ENCODE results near the gene NPR2.

The NPR2 gene

DNA sequence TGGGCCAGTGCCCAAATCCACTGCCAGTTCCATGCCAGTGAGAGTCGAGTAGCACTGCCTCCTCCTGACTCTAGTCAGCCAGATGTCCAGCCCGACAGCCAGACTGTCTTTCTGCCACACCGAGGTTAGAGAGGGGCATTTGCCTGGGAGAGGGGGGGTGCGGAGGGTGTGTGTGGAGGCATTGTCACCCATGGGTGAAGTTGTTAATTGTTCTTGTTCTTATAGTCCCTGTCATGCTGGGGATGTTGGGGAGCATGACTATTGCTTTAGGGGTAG lies 41.2 kb upstream of the NPR2 start:
- Histone ChIP-seq H3K27ac (ENCODE audit: low read length) (no peak overlapping the region), H3K4me1 (ENCODE audit: insufficient read depth, low read length) (peaks cover 52% of the 10 kb centered on the region), H3K36me3 (ENCODE audit: insufficient read depth, low read length) (peaks cover 16% of the 10 kb centered on the region)

GRCh38 chr9:35753466-35753865 lies 37.9 kb upstream of the NPR2 start:
- ATAC-seq (ENCODE audit: insufficient read depth, low read depth), result no peak
- Histone ChIP-seq H3K27me3 (ENCODE audit: insufficient read depth, low read length, poor library complexity) (no peaks in the 10 kb centered on the region), H3K4me2 (ENCODE audit: insufficient read depth, low read length) (no peak overlapping the region)

More for the DNA sequence above, 41.2 kb upstream of the NPR2 start:
- H3K4me3 ChIP-seq (ENCODE audit: low read depth in 1 of 2, low read length in 2 of 2), result peak overlapping the region in 1 of 2 experiments; percentile 78; a peak in 1 of 4 replicates
- no peak overlapping the region for H2AFZ ChIP-seq (ENCODE audit: low read depth, low read length)
- H3K9me3 ChIP-seq (ENCODE audit: insufficient read depth, low read length, severe bottlenecking), result no peaks in the 10 kb centered on the region
- H3K4me2 ChIP-seq (ENCODE audit: insufficient read depth, low read length), result peak overlapping the region; percentile 98
- ATAC-seq (ENCODE audit: insufficient read depth, low read depth), result no peak
- TF ChIP-seq EZH2 (IDR thresholded peaks at IDR 0.05; ENCODE audit: borderline replicate concordance, low read depth, low read length, severe bottlenecking) (no peak), CTCF (IDR thresholded peaks at IDR 0.05; ENCODE audit: borderline replicate concordance, extremely low read depth, low read length, poor library complexity, severe bottlenecking) (no peak)
- H4K20me1 ChIP-seq (ENCODE audit: insufficient read depth, low read length), result no peaks in the 10 kb centered on the region
- no peak for DNase-seq
- peaks cover 21% of the 10 kb centered on the region for H3K79me2 ChIP-seq (ENCODE audit: insufficient read depth, low read length)
- H3K9ac ChIP-seq (ENCODE audit: low read depth, low read length), result peak overlapping the region; percentile 70; the same call in 1 of the 2 replicates
- H3K27me3 ChIP-seq (ENCODE audit: insufficient read depth, low read length, poor library complexity), result no peaks in the 10 kb centered on the region

DNA sequence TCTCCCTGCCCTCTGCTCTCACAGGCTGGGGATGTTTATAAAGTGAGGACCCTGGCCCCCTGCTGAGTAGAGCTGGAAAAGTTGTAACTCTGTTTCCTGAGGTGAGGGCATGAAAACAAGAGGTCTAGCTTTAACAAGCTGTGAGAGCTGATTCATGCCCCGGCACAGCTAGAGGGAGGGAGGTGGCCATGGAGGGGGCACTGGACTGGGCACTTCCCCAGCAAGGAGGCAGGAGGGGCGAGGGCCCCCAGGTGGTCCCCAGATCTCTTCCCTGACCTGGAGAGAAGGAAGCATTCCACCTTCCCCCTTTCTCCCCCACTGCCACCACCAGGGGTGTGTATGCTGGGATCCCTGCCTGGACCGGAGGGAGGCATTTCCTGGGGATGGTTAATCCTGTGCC lies 37.1 kb upstream of the NPR2 start, which contains the start of gene MSMP:
Gene MSMP (minus strand): TSS at position 13 of the 400 bp plus-strand sequence. CDS start 147 bp downstream, outside the sequence.
- no peaks in the 10 kb centered on the region for H3K9me3 ChIP-seq (ENCODE audit: insufficient read depth, low read length, severe bottlenecking)
- H3K4me3 ChIP-seq (ENCODE audit: low read depth in 1 of 2, low read length in 2 of 2), result no peak within 1 kb of the TSS
- TF ChIP-seq EZH2 (IDR thresholded peaks at IDR 0.05; ENCODE audit: borderline replicate concordance, low read depth, low read length, severe bottlenecking) (no peak), CTCF (IDR thresholded peaks at IDR 0.05; ENCODE audit: borderline replicate concordance, extremely low read depth, low read length, poor library complexity, severe bottlenecking) (no peak)
- H3K79me2 ChIP-seq (ENCODE audit: insufficient read depth, low read length), result peaks cover 27% of the 10 kb centered on the region
- no peaks in the 10 kb centered on the region for H3K27me3 ChIP-seq (ENCODE audit: insufficient read depth, low read length, poor library complexity)
- peaks cover 49% of the 10 kb centered on the region for H3K4me1 ChIP-seq (ENCODE audit: insufficient read depth, low read length)
- H3K36me3 ChIP-seq (ENCODE audit: insufficient read depth, low read length), result peaks cover 11% of the 10 kb centered on the region
- no peak within 1 kb of the TSS for H3K27ac ChIP-seq (ENCODE audit: low read length)
- H3K9ac ChIP-seq (ENCODE audit: low read depth, low read length), result no peak within 1 kb of the TSS
- H2AFZ ChIP-seq (ENCODE audit: low read depth, low read length), result no peak within 1 kb of the TSS
- DNase-seq, result no peak
- H4K20me1 ChIP-seq (ENCODE audit: insufficient read depth, low read length), result no peaks in the 10 kb centered on the region
- peak within 1 kb of the TSS; percentile 94; the same call in 1 of the 2 replicates for H3K4me2 ChIP-seq (ENCODE audit: insufficient read depth, low read length)
- no peak for ATAC-seq (ENCODE audit: insufficient read depth, low read depth)

More at GRCh38 chr9:35753466-35753865, 37.9 kb upstream of the NPR2 start:
- TF ChIP-seq CTCF (IDR thresholded peaks at IDR 0.05; ENCODE audit: borderline replicate concordance, extremely low read depth, low read length, poor library complexity, severe bottlenecking), result no peak
- no peak for TF ChIP-seq EZH2 (IDR thresholded peaks at IDR 0.05; ENCODE audit: borderline replicate concordance, low read depth, low read length, severe bottlenecking)
- Histone ChIP-seq H3K4me3 (ENCODE audit: low read depth in 1 of 2, low read length in 2 of 2) (no peak overlapping the region), H4K20me1 (ENCODE audit: insufficient read depth, low read length) (no peaks in the 10 kb centered on the region), H2AFZ (ENCODE audit: low read depth, low read length) (no peak overlapping the region), H3K79me2 (ENCODE audit: insufficient read depth, low read length) (peaks cover 20% of the 10 kb centered on the region), H3K4me1 (ENCODE audit: insufficient read depth, low read length) (peaks cover 50% of the 10 kb centered on the region), H3K36me3 (ENCODE audit: insufficient read depth, low read length) (peaks cover 11% of the 10 kb centered on the region), H3K9ac (ENCODE audit: low read depth, low read length) (no peak overlapping the region), H3K27ac (ENCODE audit: low read length) (no peak overlapping the region), H3K9me3 (ENCODE audit: insufficient read depth, low read length, severe bottlenecking) (no peaks in the 10 kb centered on the region)
- DNase-seq, result no peak

Data from DND-41 (cell line).